ENCODE measurements around the gene RBPJL. TPM values are rescaled to one million over a fixed set of nuclear protein-coding genes. Genes with fewer than 3 reads are reported as not detected.

RBPJL gene
- total RNA-seq, 2 experiments from 2014 or later, result not detected

- H3K36me3 ChIP-seq (ENCODE audit: insufficient read depth, low read length), result no peaks in the 10 kb centered on the region
- POLR2A ChIA-PET, result no interaction called here
- intact Hi-C loops (cut with micrococcal nuclease; ENCODE audit: unreplicated experiment), result no loop called here
- H3K79me2 ChIP-seq (ENCODE audit: insufficient read depth, low read depth, low read length), result no peaks in the 10 kb centered on the region
- no peak overlapping the region for H3K4me2 ChIP-seq (ENCODE audit: low read length)
- no peak overlapping the region for H3K4me3 ChIP-seq (ENCODE audit: low read depth, low read length, poor library complexity, severe bottlenecking)
- no peaks in the 10 kb centered on the region for H3K9me2 ChIP-seq (ENCODE audit: insufficient read depth, low read length)
- H3K4me1 ChIP-seq (ENCODE audit: insufficient read depth, low read length, poor library complexity, severe bottlenecking), result no peaks in the 10 kb centered on the region
- TF ChIP-seq EZH2phosphoT487 (IDR thresholded peaks at IDR 0.05; ENCODE audit: borderline replicate concordance, low read depth, low read length), result no peak
- TF ChIP-seq CTCF (conservative IDR thresholded peaks at IDR 0.05; ENCODE audit: low read length), result no peak
- no TSS peak for BruUV-seq (replicated peaks)
- H2AFZ ChIP-seq (ENCODE audit: low read length), result no peak overlapping the region
- no peak overlapping the region for H3K27ac ChIP-seq (ENCODE audit: low read depth, low read length, poor library complexity, severe bottlenecking)
- CTCF ChIA-PET (ENCODE audit: unreplicated experiment), result no interaction called here
- no peak for DNase-seq (ENCODE audit: low spot score)
- H3K9me3 ChIP-seq (ENCODE audit: low read length), result no peaks in the 10 kb centered on the region
- no peaks in the 10 kb centered on the region for H4K20me1 ChIP-seq (ENCODE audit: insufficient read depth, low read length)
Observed at GRCh38 chr20:45309075-45309474, 2.4 kb downstream of the RBPJL start.

DNA sequence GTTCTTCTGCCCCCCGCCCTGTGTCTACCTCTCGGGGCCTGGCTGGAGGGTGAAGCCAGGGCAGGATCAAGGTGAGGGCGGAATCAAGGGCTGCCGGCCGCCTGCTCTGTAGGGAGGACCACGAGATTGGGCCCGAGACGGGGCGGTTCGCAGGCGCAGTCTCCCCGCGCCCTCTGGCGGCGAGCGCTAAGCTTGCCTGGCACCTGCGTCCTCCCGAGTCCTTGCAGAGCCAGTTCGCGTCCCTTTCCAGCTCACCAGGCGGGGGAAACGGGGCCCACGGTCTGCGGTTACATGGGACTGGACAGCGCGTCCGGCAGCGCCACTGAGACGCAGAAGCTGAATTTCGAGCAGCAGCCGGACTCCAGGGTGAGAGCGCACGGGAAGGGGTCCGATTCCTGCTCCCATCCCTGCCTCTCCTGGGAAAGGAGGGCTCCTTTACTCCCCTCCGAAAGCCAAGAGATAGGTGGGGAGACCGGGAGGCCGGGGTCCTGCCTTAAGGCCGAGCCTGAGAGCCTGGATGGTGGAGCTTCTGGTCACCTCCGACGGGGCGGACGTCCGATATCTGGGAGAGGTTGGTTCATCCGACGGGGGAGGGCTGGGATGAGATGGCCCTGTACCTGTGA is 5.1 kb downstream of the RBPJL start:
- Histone ChIP-seq H3K4me1 (ENCODE audit: insufficient read depth, low read length, poor library complexity, severe bottlenecking) (no peaks in the 10 kb centered on the region), H3K9me3 (ENCODE audit: low read length) (no peaks in the 10 kb centered on the region), H3K4me2 (ENCODE audit: low read length) (no peak overlapping the region), H3K4me3 (ENCODE audit: low read depth, low read length, poor library complexity, severe bottlenecking) (no peak overlapping the region), H3K36me3 (ENCODE audit: insufficient read depth, low read length) (no peaks in the 10 kb centered on the region), H4K20me1 (ENCODE audit: insufficient read depth, low read length) (no peaks in the 10 kb centered on the region), H3K9me2 (ENCODE audit: insufficient read depth, low read length) (no peaks in the 10 kb centered on the region), H3K27ac (ENCODE audit: low read depth, low read length, poor library complexity, severe bottlenecking) (no peak overlapping the region), H3K79me2 (ENCODE audit: insufficient read depth, low read depth, low read length) (no peaks in the 10 kb centered on the region), H2AFZ (ENCODE audit: low read length) (no peak overlapping the region)
- peak; percentile 25 for DNase-seq (ENCODE audit: low spot score)
- BruUV-seq (replicated peaks), result no TSS peak
- intact Hi-C loops (cut with micrococcal nuclease; ENCODE audit: unreplicated experiment), result no loop called here
- POLR2A ChIA-PET, result no interaction called here
- CTCF ChIA-PET (ENCODE audit: unreplicated experiment), result no interaction called here
- TF ChIP-seq EZH2phosphoT487 (IDR thresholded peaks at IDR 0.05; ENCODE audit: borderline replicate concordance, low read depth, low read length) (no peak), CTCF (conservative IDR thresholded peaks at IDR 0.05; ENCODE audit: low read length) (peak; percentile 67)

- intact Hi-C loops (cut with micrococcal nuclease; ENCODE audit: unreplicated experiment), result no loop called here
- POLR2A ChIA-PET, result interaction anchor here (0.7 kb wide), 1 partner anchor 497 kb away, joined by 3 read pairs; no protein-coding TSS in a partner anchor
- no peaks in the 10 kb centered on the region for H4K20me1 ChIP-seq (ENCODE audit: insufficient read depth, low read length)
Observed at GRCh38 chr20:45312241-45312640, 5.6 kb downstream of the RBPJL start.

More at GRCh38 chr20:45312241-45312640, 5.6 kb downstream of the RBPJL start:
- TF ChIP-seq EZH2phosphoT487 (IDR thresholded peaks at IDR 0.05; ENCODE audit: borderline replicate concordance, low read depth, low read length), result no peak
- Histone ChIP-seq H3K36me3 (ENCODE audit: insufficient read depth, low read length) (no peaks in the 10 kb centered on the region), H3K27ac (ENCODE audit: low read depth, low read length, poor library complexity, severe bottlenecking) (no peak overlapping the region), H3K4me1 (ENCODE audit: insufficient read depth, low read length, poor library complexity, severe bottlenecking) (no peaks in the 10 kb centered on the region), H3K9me2 (ENCODE audit: insufficient read depth, low read length) (no peaks in the 10 kb centered on the region), H3K9me3 (ENCODE audit: low read length) (no peaks in the 10 kb centered on the region), H3K4me3 (ENCODE audit: low read depth, low read length, poor library complexity, severe bottlenecking) (no peak overlapping the region), H3K4me2 (ENCODE audit: low read length) (no peak overlapping the region), H2AFZ (ENCODE audit: low read length) (no peak overlapping the region), H3K79me2 (ENCODE audit: insufficient read depth, low read depth, low read length) (no peaks in the 10 kb centered on the region)
- no TSS peak for BruUV-seq (replicated peaks)
- CTCF ChIA-PET (ENCODE audit: unreplicated experiment), result no interaction called here
- no peak for DNase-seq (ENCODE audit: low spot score)

Data from OCI-LY7 (cell line).